OCI-LY1 (cell line): ENCODE measurements around the gene TBC1D5.

ENCODE experiments used
- H2AFZ ChIP-seq: fragments of 200-600 bp; sonication (generic), shearing (Covaris generic); 2 replicates; pipeline ENCODE4 v1.6.0; 2014; ENCODE audit warnings: antibody characterized with exemption, mild to moderate bottlenecking, low read length
- H3F3A ChIP-seq: fragments of 200-600 bp; sonication (generic), shearing (Covaris generic); 2 replicates; pipeline ENCODE4 v1.6.0; 2014; ENCODE audit warnings: mild to moderate bottlenecking, antibody characterized with exemption, low read length, moderate library complexity; ENCODE audit not compliant: insufficient read depth
- H3K27ac ChIP-seq: fragments of 200-600 bp; sonication (generic); 2 replicates; pipeline ENCODE4 v1.5.1; 2014; ENCODE audit warnings: low read length, mixed run types, mild to moderate bottlenecking, low read depth; ENCODE audit not compliant: poor library complexity, severe bottlenecking
- H3K27me3 ChIP-seq: fragments of 200-600 bp; sonication (generic); 2 replicates; pipeline ENCODE4 v1.6.0; 2014; ENCODE audit warnings: antibody characterized with exemption, mild to moderate bottlenecking, low read length, moderate library complexity; ENCODE audit not compliant: insufficient read depth
- H3K36me3 ChIP-seq: fragments of 200-600 bp; sonication (generic); 2 replicates; pipeline ENCODE4 v1.6.1; 2014; ENCODE audit warnings: mild to moderate bottlenecking, antibody characterized with exemption, low read length, moderate library complexity, mixed read lengths; ENCODE audit not compliant: insufficient read depth
- H3K4me1 ChIP-seq: fragments of 200-600 bp; sonication (generic); 2 replicates; pipeline ENCODE4 v1.5.1; 2014; ENCODE audit warnings: mild to moderate bottlenecking, low read length, moderate library complexity; ENCODE audit not compliant: insufficient read depth, severe bottlenecking
- H3K4me2 ChIP-seq: fragments of 200-600 bp; sonication (generic), shearing (Covaris generic); 2 replicates; pipeline ENCODE4 v1.6.1; 2014; ENCODE audit warnings: low read length
- H3K4me3 ChIP-seq: fragments of 200-600 bp; sonication (generic); 2 replicates; pipeline ENCODE4 v1.5.1; 2014; ENCODE audit warnings: low read length, low read depth, mild to moderate bottlenecking, mixed read lengths; ENCODE audit not compliant: poor library complexity, severe bottlenecking
- H3K79me2 ChIP-seq: fragments of 200-600 bp; shearing (Covaris generic); 2 replicates; pipeline ENCODE4 v1.6.1; 2016; ENCODE audit warnings: mixed run types, low read length, mixed read lengths; ENCODE audit not compliant: insufficient read depth
- H3K9ac ChIP-seq: fragments of 200-600 bp; sonication (generic), shearing (Covaris generic); 2 replicates; pipeline ENCODE4 v1.6.1; 2014; ENCODE audit warnings: mild to moderate bottlenecking, low read length, mixed read lengths
- H3K9me2 ChIP-seq: fragments of 200-600 bp; sonication (generic), shearing (Covaris generic); 2 replicates; pipeline ENCODE4 v1.6.1; 2014; ENCODE audit warnings: low read depth, mild to moderate bottlenecking, low read length, mixed read lengths
- H3K9me3 ChIP-seq: fragments of 200-600 bp; shearing (Covaris generic); 2 replicates; pipeline ENCODE4 v1.6.1; 2014; ENCODE audit warnings: low read length, mixed read lengths
- H4K20me1 ChIP-seq: fragments of 200-600 bp; sonication (generic), shearing (Covaris generic); 2 replicates; pipeline ENCODE4 v1.6.0; 2016; ENCODE audit warnings: mild to moderate bottlenecking, low read length; ENCODE audit not compliant: insufficient read depth
- CTCF ChIP-seq: fragments of 200-600 bp; sonication (generic), shearing (Covaris generic); IDR thresholded peaks from 2 replicates; pipeline ENCODE4 v1.5.1; 2017; ENCODE audit warnings: mild to moderate bottlenecking, antibody characterized with exemption, low read length, moderate library complexity, mixed read lengths
- EZH2 ChIP-seq: fragments of 200-600 bp; sonication (generic), shearing (Covaris generic); IDR thresholded peaks from 2 replicates; pipeline ENCODE4 v1.8.0; 2017; ENCODE audit warnings: borderline replicate concordance, mixed run types, mild to moderate bottlenecking, antibody characterized with exemption, low read length, moderate library complexity, mixed read lengths

Gene TBC1D5

DNA sequence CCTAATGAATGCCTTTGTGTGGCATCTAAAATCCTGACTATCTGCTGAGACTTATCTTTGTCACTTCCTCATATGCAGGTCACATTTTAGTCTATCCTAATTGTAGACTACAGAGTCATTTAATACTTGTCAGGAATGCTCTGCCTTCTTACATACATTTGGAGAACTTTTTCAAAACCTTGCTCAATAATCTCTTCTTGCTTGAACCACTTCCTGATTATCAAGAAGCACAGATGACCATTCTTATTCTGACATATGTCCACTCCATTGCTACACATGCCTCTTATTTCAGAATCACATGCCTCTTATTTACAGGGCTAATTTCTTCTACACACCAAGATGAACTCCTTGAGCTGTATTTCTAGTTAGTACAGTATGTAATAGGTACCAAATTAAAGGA is 400.3 kb downstream of the TBC1D5 start:
- Histone ChIP-seq H3K9ac (no peak overlapping the region), H3K9me2 (no peaks in the 10 kb centered on the region), H3K27ac (no peak overlapping the region), H3K36me3 (no peaks in the 10 kb centered on the region), H3K4me3 (no peak overlapping the region), H3K9me3 (no peaks in the 10 kb centered on the region), H3F3A (no peaks in the 10 kb centered on the region), H4K20me1 (no peaks in the 10 kb centered on the region), H3K79me2 (no peaks in the 10 kb centered on the region), H2AFZ (no peak overlapping the region), H3K27me3 (no peaks in the 10 kb centered on the region), H3K4me2 (no peak overlapping the region), H3K4me1 (no peaks in the 10 kb centered on the region)
- TF ChIP-seq EZH2 (no peak), CTCF (no peak)

DNA sequence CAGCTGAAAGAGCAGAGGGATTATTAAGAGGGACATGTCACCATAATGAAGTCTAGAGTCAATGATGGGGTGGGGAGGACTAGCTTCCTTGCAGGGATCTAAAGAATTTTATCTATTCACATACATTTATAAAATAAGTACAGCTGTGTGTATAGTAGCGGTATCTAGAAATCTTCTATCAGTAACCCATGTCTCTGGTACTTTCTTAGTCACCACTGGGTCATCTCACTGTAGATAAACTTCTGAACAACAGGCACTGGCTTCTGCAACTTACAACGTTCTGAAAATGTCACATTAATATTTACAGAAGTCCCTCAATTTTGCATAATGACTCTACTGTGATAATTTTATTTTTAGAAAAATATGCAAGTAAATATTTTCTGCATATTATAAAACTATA is 401.7 kb downstream of the TBC1D5 start:
- H3K36me3 ChIP-seq: no peaks in the 10 kb centered on the region
- no peaks in the 10 kb centered on the region for H4K20me1 ChIP-seq
- no peaks in the 10 kb centered on the region for H3K9me2 ChIP-seq
- no peak overlapping the region for H3K4me3 ChIP-seq
- no peak overlapping the region for H3K27ac ChIP-seq
- no peak overlapping the region for H2AFZ ChIP-seq
- TF ChIP-seq CTCF (no peak), EZH2 (no peak)
- no peaks in the 10 kb centered on the region for H3K79me2 ChIP-seq
- H3K4me1 ChIP-seq: no peaks in the 10 kb centered on the region
- no peaks in the 10 kb centered on the region for H3K27me3 ChIP-seq
- no peaks in the 10 kb centered on the region for H3F3A ChIP-seq
- H3K9me3 ChIP-seq: no peaks in the 10 kb centered on the region
- H3K4me2 ChIP-seq: no peak overlapping the region
- no peak overlapping the region for H3K9ac ChIP-seq

DNA sequence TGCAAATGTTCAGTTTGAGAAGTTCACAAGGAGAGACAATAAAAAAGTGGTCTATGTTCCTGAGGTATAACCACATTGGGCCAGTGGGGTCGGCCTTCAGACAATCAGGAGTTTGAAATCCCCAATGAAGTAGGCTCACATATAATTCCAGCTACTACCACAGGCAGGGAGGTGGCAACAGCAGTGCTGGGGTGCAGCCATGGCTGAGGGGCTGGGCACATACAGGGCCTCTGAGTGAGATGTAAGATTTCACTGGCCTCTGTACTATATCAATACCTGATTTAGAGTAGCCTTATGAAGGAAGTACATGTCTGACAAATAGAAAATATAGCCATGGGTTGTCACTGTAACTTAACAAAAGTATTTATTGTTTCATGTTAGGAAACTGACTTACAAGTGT is 402.2 kb downstream of the TBC1D5 start:
- no peaks in the 10 kb centered on the region for H3K27me3 ChIP-seq
- H3K9me3 ChIP-seq: no peaks in the 10 kb centered on the region
- no peaks in the 10 kb centered on the region for H3K79me2 ChIP-seq
- TF ChIP-seq CTCF (no peak), EZH2 (no peak)
- no peaks in the 10 kb centered on the region for H3K9me2 ChIP-seq
- H3K27ac ChIP-seq: no peak overlapping the region
- no peak overlapping the region for H3K4me3 ChIP-seq
- no peak overlapping the region for H2AFZ ChIP-seq
- H3K4me2 ChIP-seq: no peak overlapping the region
- no peaks in the 10 kb centered on the region for H4K20me1 ChIP-seq
- no peaks in the 10 kb centered on the region for H3K36me3 ChIP-seq
- no peaks in the 10 kb centered on the region for H3F3A ChIP-seq
- H3K4me1 ChIP-seq: no peaks in the 10 kb centered on the region
- H3K9ac ChIP-seq: no peak overlapping the region
